GM19351 (cell line): Measurements from ENCODE around the gene PGLYRP4.

Source experiments
- ATAC-seq: cut with Tn5 transposase; IDR thresholded peaks from one replicate; pipeline ENCODE4 v1.9.1; 2021; ENCODE audit warnings: mild to moderate bottlenecking, moderate library complexity; ENCODE audit not compliant: unreplicated experiment

PGLYRP4 gene

DNA sequence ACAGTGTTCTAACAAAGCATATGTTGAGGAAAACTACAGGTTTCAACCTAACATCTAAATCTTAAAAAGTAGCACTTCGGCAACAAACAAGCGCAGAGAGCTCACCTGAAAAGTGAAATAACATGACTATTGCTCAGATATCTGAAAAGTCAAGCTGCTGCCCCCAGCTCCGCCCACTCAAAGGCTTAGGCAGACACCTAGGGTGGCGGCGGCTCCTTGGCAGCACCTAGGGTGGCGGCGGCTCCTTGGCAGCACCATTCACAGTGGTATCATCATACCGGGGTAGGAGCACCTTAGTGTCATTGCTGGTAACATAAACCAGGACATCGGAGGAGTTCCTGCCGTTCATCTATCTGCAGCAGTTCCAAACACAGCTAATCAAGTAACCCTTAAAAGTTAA lies 30.9 kb upstream of the PGLYRP4 start:
- no peak for ATAC-seq

DNA sequence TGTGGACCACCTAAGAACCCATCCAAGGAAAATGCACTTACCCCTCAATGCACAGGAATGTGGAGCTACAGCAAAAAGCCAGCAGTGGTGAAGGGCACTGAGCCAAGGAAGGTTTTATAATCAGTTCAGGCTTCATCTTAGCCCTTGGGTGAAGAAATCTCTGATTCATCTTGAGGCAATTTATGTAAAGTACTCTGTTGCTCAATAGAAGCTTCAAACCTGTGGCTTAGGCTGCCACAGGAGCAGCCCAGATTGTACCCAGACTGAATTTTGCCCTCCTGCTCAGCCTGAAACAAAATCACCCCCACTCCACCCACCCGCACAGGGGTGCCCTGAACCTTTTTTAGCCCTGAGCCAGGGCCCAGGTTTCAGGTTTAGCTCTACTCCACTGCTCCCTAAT lies 26.9 kb upstream of the PGLYRP4 start, which contains the start of gene S100A12:
Gene S100A12, minus strand, starts transcription at position 111 of the 400 bp plus-strand sequence. CDS start 1,029 bp downstream, outside the sequence.
- no peak for ATAC-seq

DNA sequence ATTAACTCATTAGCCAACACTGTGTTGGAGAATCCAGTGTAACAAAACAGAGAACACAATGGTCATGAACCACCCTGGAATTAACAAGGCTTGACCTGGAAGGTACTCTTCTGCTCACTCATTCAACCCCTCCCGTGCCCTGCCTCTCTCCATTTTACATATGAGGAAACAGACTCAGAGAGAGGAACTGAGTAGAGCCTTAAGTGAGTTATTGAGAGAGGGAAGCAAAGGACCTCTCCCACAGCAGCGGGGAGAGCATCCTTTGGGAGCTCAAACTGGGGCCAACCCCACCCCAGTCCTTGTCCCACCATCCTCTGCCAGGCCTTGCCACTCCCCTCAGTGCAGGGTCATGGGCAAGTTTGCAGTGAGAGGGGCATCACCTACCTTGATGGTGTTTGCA lies 25.4 kb upstream of the PGLYRP4 start:
- ATAC-seq, result no peak

DNA sequence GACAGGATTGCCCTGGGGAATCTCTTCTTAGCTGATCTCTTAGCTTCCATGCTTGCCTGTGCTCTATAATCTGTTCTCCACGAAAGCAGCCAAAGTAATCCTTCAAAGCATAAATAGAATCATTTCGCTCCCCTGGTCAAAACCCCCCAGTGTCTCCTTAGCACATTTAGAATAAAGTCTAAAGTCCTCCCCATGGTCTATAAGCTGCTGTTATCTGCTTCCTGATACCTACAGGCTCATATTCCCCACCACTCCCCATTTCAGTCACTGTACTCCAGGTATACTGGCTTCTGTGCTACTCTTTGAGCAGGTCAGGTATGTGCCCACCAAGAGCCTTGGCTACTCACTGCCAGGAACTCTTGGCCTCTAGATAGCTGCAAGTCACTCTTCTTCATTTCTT lies 23.9 kb upstream of the PGLYRP4 start:
- ATAC-seq, result no peak

DNA sequence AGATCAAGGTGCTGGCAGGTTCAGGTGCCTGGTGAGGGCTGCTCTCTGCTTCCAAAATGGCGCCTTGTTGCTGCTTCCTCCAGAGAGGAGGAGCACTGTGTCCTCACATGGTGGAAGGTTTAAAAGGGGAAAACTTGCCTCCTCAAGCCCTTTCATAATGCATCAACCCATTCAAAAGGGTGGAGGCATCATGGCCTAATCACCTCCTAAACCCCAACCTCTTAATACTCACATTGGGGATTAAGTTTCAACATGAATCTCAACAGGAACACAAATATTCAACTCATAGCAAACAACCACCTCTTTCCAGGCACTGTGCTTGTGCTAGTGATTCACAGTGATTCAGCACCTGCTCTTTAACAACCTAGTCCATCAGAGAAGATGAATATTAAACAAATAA lies 22.6 kb upstream of the PGLYRP4 start:
- ATAC-seq, result no peak

DNA sequence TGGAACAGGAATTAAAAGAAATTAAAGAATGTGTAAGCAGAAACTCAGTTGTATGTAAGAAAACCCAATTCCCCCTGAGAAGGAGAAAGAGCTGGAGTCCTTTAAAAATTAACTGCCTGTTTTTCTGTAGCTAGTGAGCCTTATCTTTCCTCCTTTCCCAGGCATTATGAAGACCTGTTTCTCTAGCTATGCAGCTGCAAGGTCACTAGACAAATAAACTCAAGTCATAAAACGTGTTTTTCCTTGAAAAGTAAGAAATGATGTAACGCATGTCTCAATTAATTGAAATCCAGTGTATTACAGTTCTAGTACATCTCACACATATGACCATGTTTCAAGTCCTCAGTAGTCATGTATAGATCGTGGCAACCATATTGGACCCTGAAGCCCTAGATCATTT lies 21.5 kb upstream of the PGLYRP4 start:
- ATAC-seq, result no peak

DNA sequence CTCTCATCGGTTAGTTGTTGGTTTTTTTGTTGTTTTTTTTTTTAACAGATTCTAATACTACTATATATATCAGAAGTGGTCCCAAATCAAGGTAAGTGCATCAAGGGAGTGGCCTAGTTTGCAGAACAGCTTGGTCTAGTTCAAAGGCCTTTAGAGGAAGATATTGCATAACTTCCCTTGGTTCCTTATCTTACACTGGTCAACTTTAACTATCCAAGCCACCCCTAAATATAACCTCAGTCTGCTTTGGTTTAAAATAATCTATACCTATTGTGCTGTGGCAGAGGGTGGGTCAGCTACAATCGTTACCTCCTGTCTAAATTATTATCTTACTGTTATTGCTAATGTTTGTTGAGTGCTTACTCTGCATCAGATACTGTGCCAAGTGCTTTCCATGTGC lies 19.9 kb upstream of the PGLYRP4 start:
- no peak for ATAC-seq

DNA sequence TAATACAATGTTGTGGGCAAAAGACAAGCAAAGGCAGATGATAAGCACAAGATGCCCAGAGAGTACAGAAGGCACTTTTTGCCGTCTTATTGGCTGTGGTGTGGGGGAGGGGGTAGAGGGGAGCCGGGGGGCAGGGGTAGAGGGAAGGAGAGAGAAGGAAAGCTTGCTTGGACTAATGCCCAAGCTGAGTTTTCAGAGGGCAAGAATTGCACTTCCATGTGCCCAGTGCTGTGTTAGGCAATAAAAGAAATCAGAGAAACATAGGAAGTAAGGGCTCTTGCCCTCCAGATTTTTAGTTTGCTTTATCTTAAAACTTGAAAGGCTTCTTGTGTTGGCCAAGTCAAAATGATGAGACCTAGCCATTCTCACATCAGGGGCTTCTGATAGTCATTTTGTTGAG lies 18.4 kb upstream of the PGLYRP4 start:
- no peak for ATAC-seq

DNA sequence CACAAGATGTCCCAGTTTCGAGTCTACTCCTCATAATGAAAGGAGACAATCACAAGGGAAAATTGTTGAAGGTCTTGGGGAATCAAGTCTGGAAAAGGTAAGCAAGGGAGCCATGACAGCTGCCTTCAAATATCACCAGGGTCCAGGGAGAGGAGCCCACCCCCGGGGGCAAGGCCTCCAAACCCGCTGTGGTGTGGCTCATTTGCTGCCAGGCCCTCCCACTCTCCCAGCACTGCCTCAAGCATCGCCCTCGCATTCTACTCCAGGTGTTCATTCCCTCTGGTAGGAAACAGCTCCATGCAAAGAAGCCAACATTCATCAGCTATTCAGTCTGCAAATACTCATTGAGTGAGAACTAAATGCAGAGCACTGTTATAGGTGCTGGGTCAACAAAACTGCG lies 17.6 kb upstream of the PGLYRP4 start:
- ATAC-seq, result no peak

DNA sequence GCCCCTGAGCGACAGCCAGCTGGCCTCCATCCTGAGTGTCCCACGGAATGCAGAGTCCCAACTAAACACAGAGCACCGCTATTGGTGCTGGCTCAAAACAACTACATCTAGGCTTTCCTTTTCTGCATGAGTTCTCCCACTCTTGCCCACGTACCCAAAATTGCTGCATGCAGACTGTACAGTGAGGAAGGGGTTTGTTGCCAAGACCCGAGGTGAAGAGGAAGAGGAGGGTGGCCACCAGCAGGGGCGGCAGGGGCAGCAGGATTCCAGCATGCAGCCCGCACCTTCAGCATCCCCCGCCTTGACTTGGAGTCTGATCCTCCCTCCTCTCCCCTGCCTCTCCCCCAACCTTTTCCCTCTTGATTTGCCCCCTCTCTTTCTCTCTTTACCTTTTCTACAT lies 17.1 kb upstream of the PGLYRP4 start:
- no peak for ATAC-seq

DNA sequence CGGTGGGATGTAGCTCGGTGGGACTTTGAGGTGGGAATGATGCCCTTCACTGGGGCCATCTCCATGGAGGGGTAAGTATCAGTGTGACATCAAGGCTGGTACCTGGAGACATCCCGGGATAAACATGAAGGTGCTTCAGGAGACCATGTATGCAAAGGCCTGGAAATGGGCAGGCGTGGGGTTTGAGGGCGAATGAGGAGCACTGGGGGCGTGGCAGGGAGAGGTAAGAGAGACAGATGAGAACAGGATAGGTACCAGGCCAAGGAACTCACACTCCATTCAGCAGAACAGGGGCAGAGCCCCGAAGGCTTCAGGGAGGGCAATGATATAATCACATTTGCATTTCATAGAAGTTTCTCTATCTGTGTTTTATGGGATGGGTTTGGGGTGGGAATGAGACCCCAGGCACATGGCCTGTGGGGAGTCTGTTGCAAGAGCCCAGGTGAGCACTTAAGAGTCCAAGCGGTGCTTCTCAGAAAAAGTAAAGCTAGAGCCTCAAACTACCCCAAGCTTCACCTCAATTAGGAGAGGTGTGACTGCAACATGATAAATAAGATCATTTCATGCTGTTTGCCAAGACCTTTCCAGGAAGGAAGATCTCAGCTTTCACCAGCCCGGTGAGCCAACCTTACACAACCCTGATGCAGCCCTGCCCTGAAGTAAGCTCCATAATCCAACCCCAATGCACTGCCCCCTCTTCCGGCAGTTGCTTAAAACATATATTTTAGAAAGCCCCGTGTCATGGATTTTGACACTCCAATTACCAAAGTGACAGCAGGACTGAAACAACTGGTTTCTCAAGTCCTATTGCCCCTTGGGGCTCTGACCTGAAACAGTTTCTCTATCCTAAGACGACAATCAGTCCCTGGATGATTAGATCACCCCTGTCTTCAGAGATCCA lies 16.4 kb upstream of the PGLYRP4 start:
- no peak for ATAC-seq

DNA sequence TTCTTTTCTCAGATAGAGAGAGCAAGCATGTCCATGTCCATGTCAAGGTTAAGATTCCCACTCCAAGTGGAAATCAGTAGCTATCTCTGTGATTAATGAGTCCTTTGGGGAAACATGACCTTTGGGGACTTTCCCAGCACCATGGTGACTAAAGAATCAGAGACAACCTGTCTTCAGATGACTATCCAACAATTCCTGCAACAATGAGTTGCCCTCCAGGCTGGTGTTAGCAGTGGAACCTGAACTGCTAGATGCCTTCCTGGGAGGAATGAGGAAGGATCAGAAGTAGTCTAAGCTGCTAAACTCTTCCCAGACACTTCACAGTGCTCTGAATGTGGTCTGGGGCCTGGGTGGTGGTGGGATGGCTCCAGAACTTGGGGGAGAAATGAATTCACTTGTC lies 15.5 kb upstream of the PGLYRP4 start:
- no peak for ATAC-seq

DNA sequence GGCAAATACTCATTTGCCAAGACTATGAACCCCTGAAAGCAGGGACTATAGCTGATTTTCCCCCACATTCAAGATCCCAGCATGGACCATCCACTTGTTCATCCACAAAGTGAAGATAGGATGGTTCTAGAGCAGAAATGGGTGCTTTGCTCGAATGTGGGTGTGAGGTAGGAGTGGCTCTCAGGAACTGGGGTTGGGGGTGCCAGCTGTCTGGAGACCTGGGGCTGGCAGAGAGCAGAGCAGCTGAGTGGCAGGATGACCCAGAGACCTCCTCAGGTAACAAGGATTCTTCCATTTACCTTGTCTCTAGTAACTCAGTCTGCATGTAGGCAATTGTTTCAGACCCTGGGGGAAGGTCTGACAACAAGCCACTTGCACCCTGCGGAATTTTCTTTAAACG lies 15.0 kb upstream of the PGLYRP4 start:
- no peak for ATAC-seq

DNA sequence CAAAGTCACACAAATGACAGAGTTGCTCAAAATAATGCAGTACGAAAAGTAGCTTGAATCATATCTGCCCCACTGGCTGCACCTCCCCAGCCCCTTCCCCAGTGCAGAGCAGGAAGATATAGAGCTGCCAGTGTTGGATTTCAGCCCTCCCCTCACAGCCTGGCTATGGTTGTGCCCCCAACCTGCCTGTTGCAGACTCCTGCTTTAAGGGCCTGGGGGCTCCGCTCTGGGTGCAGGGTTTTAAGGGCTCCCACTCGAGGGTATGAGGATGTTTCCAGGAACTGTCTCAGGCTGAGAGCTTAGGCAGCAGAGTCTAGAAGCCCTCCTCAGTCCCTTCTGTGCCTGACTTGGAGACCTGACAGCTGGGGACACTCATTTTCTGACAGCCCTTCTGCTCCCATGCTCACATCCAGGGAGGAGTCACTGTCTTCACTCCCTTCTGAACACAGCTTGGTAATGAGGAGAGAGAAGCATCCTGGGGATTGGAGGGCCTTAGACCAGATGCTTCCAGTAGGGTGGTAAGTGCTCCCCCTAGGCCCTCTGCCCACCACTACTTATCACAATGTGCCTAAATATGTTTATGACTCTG lies 13.6 kb upstream of the PGLYRP4 start:
- ATAC-seq, result no peak

DNA sequence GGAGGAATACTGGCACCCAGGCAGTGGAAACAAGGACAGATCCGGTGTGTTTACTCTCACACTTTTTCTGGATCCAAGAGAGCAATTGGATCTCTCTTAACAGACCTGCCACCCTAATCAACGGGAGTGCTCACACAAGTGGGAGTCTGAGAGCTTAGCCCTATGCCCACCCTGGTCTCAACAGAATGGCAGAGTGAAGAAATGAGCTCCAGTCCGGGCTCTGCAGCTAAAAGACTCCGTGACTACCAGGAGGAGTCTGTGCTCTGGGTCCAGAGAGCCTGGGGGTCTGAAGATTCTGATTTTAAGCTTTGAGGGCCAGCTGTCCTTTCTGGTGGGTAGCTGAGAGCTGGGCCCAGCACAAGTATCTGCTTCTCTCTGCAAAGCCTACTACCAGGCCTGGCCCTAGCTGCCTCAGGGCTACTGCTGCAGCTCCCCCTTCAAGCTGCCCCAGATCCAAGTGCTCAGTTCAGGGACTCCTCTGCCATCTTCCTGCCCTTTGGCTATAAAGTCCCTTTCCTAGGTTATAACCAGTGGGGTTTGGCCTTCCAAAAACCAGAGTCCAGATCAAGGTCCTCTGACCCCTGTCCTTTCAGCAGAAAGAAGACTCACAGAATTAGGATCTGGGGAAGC lies 13.0 kb upstream of the PGLYRP4 start:
- ATAC-seq, result no peak

DNA sequence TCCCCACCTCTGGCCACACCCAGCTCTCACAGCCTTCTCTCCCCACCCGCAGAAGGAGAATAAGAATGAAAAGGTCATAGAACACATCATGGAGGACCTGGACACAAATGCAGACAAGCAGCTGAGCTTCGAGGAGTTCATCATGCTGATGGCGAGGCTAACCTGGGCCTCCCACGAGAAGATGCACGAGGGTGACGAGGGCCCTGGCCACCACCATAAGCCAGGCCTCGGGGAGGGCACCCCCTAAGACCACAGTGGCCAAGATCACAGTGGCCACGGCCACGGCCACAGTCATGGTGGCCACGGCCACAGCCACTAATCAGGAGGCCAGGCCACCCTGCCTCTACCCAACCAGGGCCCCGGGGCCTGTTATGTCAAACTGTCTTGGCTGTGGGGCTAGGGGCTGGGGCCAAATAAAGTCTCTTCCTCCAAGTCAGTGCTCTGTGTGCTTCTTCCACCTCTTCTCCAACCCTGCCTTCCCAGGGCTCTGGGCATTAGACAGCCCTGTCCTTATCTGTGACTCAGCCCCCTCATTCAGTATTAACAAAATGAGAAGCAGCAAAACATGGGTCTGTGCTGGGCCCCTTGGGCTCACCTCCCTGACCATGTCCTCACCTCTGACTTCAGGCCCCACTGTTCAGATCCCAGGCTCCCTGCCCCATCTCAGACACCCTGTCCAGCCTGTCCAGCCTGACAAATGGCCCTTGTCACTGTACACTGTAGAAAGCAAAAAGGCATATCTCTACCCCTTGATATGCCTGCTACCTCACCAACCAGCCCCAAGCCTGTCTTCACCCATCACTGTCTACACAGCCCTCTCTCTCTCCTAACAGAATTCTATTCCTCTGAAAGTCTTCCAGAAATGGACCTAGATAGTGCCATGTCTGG lies 12.2 kb upstream of the PGLYRP4 start:
- ATAC-seq, result no peak

DNA sequence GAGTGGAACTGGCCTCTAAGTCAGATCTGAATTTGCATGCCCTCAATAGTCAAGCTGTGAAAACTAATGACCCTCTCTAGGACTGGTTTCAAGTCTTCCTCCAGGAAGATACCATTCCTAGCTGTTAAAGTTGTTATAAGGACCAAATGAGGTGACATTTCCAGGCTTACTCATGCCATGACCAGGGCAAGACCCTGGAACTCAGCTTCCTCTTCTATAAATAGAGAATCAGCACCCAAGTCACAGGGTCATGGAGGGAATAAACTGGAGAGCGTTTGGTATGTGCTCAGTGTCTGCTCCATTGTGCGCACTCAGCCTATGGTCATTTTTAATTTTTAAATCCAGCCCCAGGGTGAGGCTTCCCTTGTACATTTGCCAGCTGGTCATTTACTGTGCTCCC lies 11.5 kb upstream of the PGLYRP4 start:
- no peak for ATAC-seq

DNA sequence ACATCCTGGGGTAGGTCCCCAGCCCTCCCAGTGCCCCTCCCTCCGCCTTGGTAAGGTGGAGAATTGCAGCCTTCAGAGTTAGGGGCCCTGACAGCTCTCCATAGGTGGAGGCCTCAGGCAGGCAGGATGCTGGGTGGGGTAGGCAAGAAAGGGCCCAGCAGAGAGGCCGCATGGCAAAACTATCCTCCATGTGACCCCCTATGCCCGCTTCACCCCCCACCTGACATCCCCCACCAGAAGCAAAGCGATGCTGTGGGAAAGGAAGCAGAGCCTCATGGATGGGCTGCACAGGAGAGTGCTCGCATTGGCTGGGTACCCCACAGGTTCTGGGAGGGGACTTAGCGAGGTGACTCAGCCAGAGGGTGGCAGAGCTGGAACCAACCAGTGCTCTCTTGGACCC lies 10.6 kb upstream of the PGLYRP4 start:
- ATAC-seq, result no peak

DNA sequence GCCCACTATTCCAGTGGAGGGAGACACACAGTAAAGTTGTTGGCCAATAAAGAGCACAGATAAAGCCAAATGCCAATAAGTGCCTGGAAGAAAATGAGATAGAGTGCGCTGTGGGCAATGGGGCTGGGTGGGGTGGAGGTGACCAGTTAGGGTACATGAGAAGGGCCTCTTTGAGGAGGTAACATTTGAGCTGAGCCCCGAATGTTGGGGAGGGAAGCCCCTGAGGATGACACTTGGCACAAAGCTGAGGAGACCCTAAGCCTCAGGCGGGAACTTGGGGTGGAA lies 10.0 kb upstream of the PGLYRP4 start:
- ATAC-seq, result no peak

DNA sequence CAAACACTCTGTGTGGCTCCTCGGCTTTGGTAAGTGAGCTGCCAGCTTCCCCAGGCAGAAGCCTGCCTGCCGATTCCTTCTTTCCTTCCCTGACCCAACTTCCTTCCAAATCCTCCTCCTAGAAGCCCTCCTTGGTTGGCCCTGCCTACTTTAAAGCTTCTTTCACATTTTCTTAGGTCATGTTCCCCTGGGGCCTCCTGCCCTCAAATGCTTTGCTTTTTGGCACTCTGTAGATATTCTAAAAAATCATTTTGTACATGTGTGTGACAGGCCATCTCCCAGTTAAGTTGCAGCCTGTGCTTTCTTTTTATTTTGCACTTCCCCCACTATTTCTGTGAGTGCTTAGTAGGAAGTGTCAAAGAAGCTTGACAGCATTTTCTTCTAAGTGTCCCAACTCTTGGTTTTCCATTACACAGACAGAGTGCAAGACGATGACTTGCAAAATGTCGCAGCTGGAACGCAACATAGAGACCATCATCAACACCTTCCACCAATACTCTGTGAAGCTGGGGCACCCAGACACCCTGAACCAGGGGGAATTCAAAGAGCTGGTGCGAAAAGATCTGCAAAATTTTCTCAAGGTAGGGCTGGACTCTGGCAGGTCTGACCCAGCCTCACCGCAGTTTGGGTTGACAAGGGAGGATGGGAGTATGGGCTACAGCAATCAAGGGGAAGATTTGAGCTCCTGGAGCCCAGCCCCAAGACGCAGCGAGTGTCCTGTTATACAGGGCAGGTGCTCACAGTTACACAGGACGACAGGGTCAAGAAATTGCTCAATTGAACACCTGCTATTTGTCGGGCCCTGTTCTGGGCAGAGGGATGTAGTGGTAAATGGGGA lies 9.4 kb upstream of the PGLYRP4 start, which contains the start of gene S100A9:
Gene S100A9, plus strand, starts transcription at position 2 of the 838 bp plus-strand sequence. Its CDS starts 430 bp downstream, at position 432.
- no peak for ATAC-seq
